GM12878 (cell line): Measurements from ENCODE around the gene GALNTL6. TPM values are rescaled to one million over a fixed set of nuclear protein-coding genes. Genes with fewer than 3 reads are reported as not detected.

Source experiments
- ATAC-seq: fragments of 200-7000 bp; cut with Tn5 transposase; 3 replicates; pipeline ENCODE4 v1.9.1; 2020; ENCODE audit warnings: mild to moderate bottlenecking, moderate library complexity
- BruUV-seq: library from RNA; stranded (reverse); fragments of 400-500 nt; replicated peaks from 2 replicates; lab custom pipeline; 2021; lab: Mats Ljungman, UMichigan
- CTCF ChIA-PET: fragments of 300-600 bp; sonication (Branson Sonifier 250); formaldehyde crosslinking; extraction: SDS; loops from one replicate; lab custom pipeline; 2021; ENCODE audit warnings: inconsistent platforms; lab: Yijun Ruan, JAX
- POLR2A ChIA-PET: fragments of 350-600 bp; formaldehyde crosslinking; extraction: SDS; loops from one replicate; lab custom pipeline; 2021; ENCODE audit warnings: inconsistent platforms; lab: Charles Lee
- RAD21 ChIA-PET: fragments of 300-600 bp; sonication (Branson Sonifier 250); formaldehyde crosslinking; loops from one replicate; lab custom pipeline; 2023; ENCODE audit warnings: antibody characterized with exemption; ENCODE audit not compliant: unreplicated experiment; lab: Charles Lee
- SMC1A ChIA-PET: fragments of 300-600 bp; sonication (Branson Sonifier 250); formaldehyde crosslinking; loops from one replicate; lab custom pipeline; 2023; ENCODE audit not compliant: unreplicated experiment, uncharacterized antibody; lab: Charles Lee
- DNase-seq: peaks from one replicate; pipeline ENCODE4 v3.0.0-alpha.2; 2011; ENCODE audit warnings: low read depth, low spot score
- FAIRE-seq: peaks from 3 replicates; lab custom pipeline; 2011; peaks lifted over from hg19 to GRCh38; lab: Jason Lieb, UNC
- H2AFZ ChIP-seq: 2 replicates; pipeline ENCODE4 v1.6.0; 2011; ENCODE audit warnings: low read depth, low read length, control low read depth; ENCODE audit not compliant: control insufficient read depth
- H3K27ac ChIP-seq: 2 replicates; pipeline ENCODE4 v1.5.1; 2011; ENCODE audit warnings: control low read depth; ENCODE audit not compliant: control insufficient read depth, insufficient read depth
- H3K27me3 ChIP-seq, 2 experiments: replicated peaks in 1 of 2; 2 replicates each; pipeline versions ENCODE4 v1.6.0 to v1.6.1; 2011; ENCODE audit warnings: low read length in 1 of 2; ENCODE audit not compliant: control insufficient read depth in 2 of 2, insufficient read depth in 2 of 2
- H3K36me3 ChIP-seq, 2 experiments: 2 replicates each; pipeline ENCODE4 v1.5.1; 2011; ENCODE audit warnings: low read length in 1 of 2; ENCODE audit not compliant: control insufficient read depth in 2 of 2, insufficient read depth in 2 of 2
- H3K4me1 ChIP-seq: 2 replicates; pipeline ENCODE4 v1.6.1; 2011; ENCODE audit warnings: mild to moderate bottlenecking, low read length, moderate library complexity, mixed read lengths; ENCODE audit not compliant: control insufficient read depth, insufficient read depth
- H3K4me2 ChIP-seq: 2 replicates; pipeline ENCODE4 v1.6.0; 2011; ENCODE audit warnings: control low read depth; ENCODE audit not compliant: control insufficient read depth, insufficient read depth
- H3K4me3 ChIP-seq: fragments of 200-600 bp; sonication (generic); 2 replicates; pipeline ENCODE4 v1.5.1; 2016
- H3K79me2 ChIP-seq: 2 replicates; pipeline ENCODE4 v1.6.0; 2011; ENCODE audit warnings: low read length; ENCODE audit not compliant: control insufficient read depth, insufficient read depth
- H3K9ac ChIP-seq: 2 replicates; pipeline ENCODE4 v1.8.0; 2011; ENCODE audit warnings: low read length, control low read depth, mixed read lengths; ENCODE audit not compliant: control insufficient read depth, insufficient read depth
- H3K9me3 ChIP-seq: replicated peaks from 3 replicates; pipeline ENCODE4 v1.5.1; 2011; ENCODE audit warnings: mild to moderate bottlenecking, low read length; ENCODE audit not compliant: control insufficient read depth, insufficient read depth
- H4K20me1 ChIP-seq: 2 replicates; pipeline ENCODE4 v1.6.0; 2011; ENCODE audit not compliant: control insufficient read depth, insufficient read depth
- EED ChIP-seq: sonication (generic); IDR thresholded peaks from 2 replicates; pipeline ENCODE4 v1.6.1; 2016; ENCODE audit warnings: antibody characterized with exemption, low read depth
- EZH2 ChIP-seq: IDR thresholded peaks from 2 replicates; pipeline ENCODE4 v1.6.1; 2012; ENCODE audit warnings: low read depth, mild to moderate bottlenecking, control low read depth, inconsistent platforms, low read length, borderline replicate concordance; ENCODE audit not compliant: control insufficient read depth
- FOS ChIP-seq: IDR thresholded peaks from 3 replicates; pipeline ENCODE4 v1.6.1; 2011; ENCODE audit warnings: borderline replicate concordance; ENCODE audit not compliant: insufficient read length; ENCODE audit errors: extremely low read depth
- ZBED1 ChIP-seq: IDR thresholded peaks from 2 replicates; pipeline ENCODE4 v1.6.1; 2016; ENCODE audit warnings: borderline replicate concordance
- WGBS: methylation state at CpG from one replicate; pipeline ENCODE4 v1.1.6; 2016; ENCODE audit warnings: low lambda C conversion rate; ENCODE audit not compliant: insufficient replicate concordance, insufficient coverage; ENCODE audit errors: missing lambda C conversion rate; 5-methylcytosine and 5-hydroxymethylcytosine counted together
- in situ Hi-C: fragments of 300-500 bp; cut with MboI; formaldehyde crosslinking; loops from 9 replicates; pipeline ENCODE4 v1.14.3; 2018; ENCODE audit warnings: mixed read lengths
- intact Hi-C: fragments of 100-400 bp; cut with micrococcal nuclease; formaldehyde crosslinking; loops from one replicate; pipeline ENCODE4 v1.14.2; 2022; ENCODE audit not compliant: unreplicated experiment
- polyA plus RNA-seq, 11 experiments: library from polyadenylated mRNA; depleted of rRNA in 4 of 11; unstranded in 6 of 11; stranded (reverse) in 5 of 11; fragments of >200 nt; fragmentation: Nextera tagmentation in 4 of 11; fragmentation: Illumina TruSeq in 1 of 11; extraction: Ambion mirVana in 4 of 11; extraction: Trizol in 1 of 11; gene quantifications; 1 replicate in 1 of 11; 2 replicates in 10 of 11; pipeline versions ENCODE4 v1.2.1 to v1.2.3, GENCODE V29; 2011 to 2016; ENCODE audit warnings: inconsistent platforms in 2 of 11, missing spikeins in 2 of 11, low read depth in 1 of 11
- total RNA-seq, 4 experiments: library from RNA; depleted of rRNA in 3 of 4; stranded (reverse); fragments of >200 nt in 3 of 4; fragmentation: Illumina TruSeq in 1 of 4; extraction: Trizol in 1 of 4; gene quantifications; 2 replicates each; pipeline versions ENCODE4 v1.2.1 to v1.2.3, GENCODE V29; 2013 to 2021
- TF ChIP-seq, protein P1 (sequence below): IDR thresholded peaks from 2 replicates; pipeline ENCODE4 v1.6.1; 2011; ENCODE audit warnings: mild to moderate bottlenecking, low read depth, low read length, moderate library complexity; ENCODE audit not compliant: insufficient replicate concordance

Gene GALNTL6
- total and polyA plus RNA-seq, 10 of the 15 experiments (the other 5 are each of a cell fraction or from before 2014, with no cell fraction given) = 0.01 to 0.29 TPM; not detected in 8

DNA sequence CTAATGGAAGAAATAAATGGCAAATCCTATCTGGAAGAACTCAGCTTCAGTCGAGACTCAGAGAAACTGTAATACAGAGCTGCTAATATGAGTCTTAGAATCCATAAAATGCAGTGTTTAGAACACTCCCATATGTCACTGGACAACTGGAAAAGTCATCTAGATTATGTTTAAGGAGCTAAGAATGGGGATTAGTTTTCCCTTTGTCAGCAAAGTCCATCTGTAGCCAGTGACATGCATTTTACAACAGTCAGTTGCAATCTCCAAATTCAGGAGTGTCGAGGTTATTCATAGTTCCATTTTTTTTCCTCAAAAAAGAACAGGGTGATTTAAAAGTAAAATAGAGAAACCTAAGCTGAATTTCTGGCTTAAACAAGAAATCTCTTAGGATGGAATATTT, 838.8 kb downstream of the GALNTL6 start:
- BruUV-seq = no TSS peak
- in situ Hi-C loops = no loop called here
- RAD21 ChIA-PET = no interaction called here
- Histone ChIP-seq H4K20me1 (no peaks in the 10 kb centered on the region), H3K4me3 (no peak overlapping the region), H2AFZ (no peak overlapping the region), H3K4me1 (no peaks in the 10 kb centered on the region), H3K4me2 (no peak overlapping the region), H3K27me3 (no peaks in the 10 kb centered on the region), H3K36me3 (no peaks in the 10 kb centered on the region), H3K9ac (no peak overlapping the region), H3K9me3 (no peaks in the 10 kb centered on the region), H3K79me2 (no peaks in the 10 kb centered on the region), H3K27ac (no peak overlapping the region)
- DNase-seq = no peak
- POLR2A ChIA-PET = no interaction called here
- no peak for TF ChIP-seq EZH2
- SMC1A ChIA-PET = interaction anchor here (1.1 to 1.3 kb wide), 2 partner anchors 13 kb away, joined by 4 read pairs; no protein-coding TSS in a partner anchor
- no peak for ATAC-seq
- CTCF ChIA-PET = no interaction called here
- WGBS = 0% methylated on average over 2 of the region's 2 CpGs
- intact Hi-C loops = no loop called here
- FAIRE-seq = no peak

DNA sequence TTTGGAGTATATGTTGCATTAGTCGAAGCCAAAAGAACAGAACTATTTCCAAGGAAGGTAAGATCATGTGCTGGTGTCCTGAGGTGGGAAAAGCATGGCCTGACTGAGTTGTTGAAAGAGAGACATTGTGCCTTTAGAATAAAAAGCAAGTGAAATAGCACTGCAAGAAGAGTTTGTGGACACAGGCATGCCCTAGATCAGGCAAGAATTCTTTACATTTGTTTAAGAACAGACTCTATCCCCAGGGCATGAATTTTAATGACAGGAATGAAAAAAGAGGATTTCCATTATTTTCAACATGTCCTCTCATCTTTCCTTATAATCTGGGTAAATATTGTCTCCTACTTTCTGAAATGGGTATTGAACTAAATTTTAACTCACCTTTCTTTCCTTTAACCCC, 839.2 kb downstream of the GALNTL6 start:
- no peak overlapping the region for H3K4me2 ChIP-seq
- 0% methylated on average over 1 of the region's 1 CpG for WGBS
- FAIRE-seq = no peak
- H3K27me3 ChIP-seq = no peaks in the 10 kb centered on the region
- H3K27ac ChIP-seq = no peak overlapping the region
- no peaks in the 10 kb centered on the region for H3K9me3 ChIP-seq
- no TSS peak for BruUV-seq
- no peak overlapping the region for H3K9ac ChIP-seq
- CTCF ChIA-PET = no interaction called here
- no peak for TF ChIP-seq ZBED1
- TF ChIP-seq, protein P1, sequence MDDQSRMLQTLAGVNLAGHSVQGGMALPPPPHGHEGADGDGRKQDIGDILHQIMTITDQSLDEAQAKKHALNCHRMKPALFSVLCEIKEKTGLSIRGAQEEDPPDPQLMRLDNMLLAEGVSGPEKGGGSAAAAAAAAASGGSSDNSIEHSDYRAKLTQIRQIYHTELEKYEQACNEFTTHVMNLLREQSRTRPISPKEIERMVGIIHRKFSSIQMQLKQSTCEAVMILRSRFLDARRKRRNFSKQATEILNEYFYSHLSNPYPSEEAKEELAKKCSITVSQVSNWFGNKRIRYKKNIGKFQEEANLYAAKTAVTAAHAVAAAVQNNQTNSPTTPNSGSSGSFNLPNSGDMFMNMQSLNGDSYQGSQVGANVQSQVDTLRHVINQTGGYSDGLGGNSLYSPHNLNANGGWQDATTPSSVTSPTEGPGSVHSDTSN = no peak
- no peak for TF ChIP-seq FOS
- TF ChIP-seq EED = no peak
- TF ChIP-seq, all 136 proteins: peak for 0
- ChIA-PET SMC1A (interaction anchor here (1.1 to 1.3 kb wide), 2 partner anchors 12 to 13 kb away, joined by 4 read pairs; no protein-coding TSS in a partner anchor), POLR2A (no interaction called here), RAD21 (no interaction called here)
- DNase-seq = no peak
- no peaks in the 10 kb centered on the region for H3K36me3 ChIP-seq
- in situ Hi-C loops = no loop called here
- no peak overlapping the region for H2AFZ ChIP-seq
- H4K20me1 ChIP-seq = no peaks in the 10 kb centered on the region
- H3K79me2 ChIP-seq = no peaks in the 10 kb centered on the region
- no peaks in the 10 kb centered on the region for H3K4me1 ChIP-seq
- no peak for ATAC-seq
- H3K4me3 ChIP-seq = no peak overlapping the region
- intact Hi-C loops = no loop called here
